ENCODE data around the gene OR1L8.

GRCh38 chr9:122561446-122561845, 21.7 kb downstream of the OR1L8 start:
- TF ChIP-seq CTCF (IDR thresholded peaks at IDR 0.05), result no peak
- TF ChIP-seq POLR2A (IDR thresholded peaks at IDR 0.05; ENCODE audit: low read depth), result no peak
- no peak for TF ChIP-seq EP300 (IDR thresholded peaks at IDR 0.05)
- no peak for TF ChIP-seq POLR2AphosphoS5 (IDR thresholded peaks at IDR 0.05)

Measured in esophagus muscularis mucosa (tissue), 4 donors.